Mesodermal cell (in vitro differentiated cells): ENCODE data around the gene NNAT.

Experiments used
- H3K27ac ChIP-seq: 2 replicates; pipeline ENCODE4 v1.7.0; 2013; ENCODE audit warnings: mild to moderate bottlenecking, low read depth, low read length, moderate library complexity; ENCODE audit not compliant: severe bottlenecking
- H3K36me3 ChIP-seq: 2 replicates; pipeline ENCODE4 v1.7.1; 2013; ENCODE audit warnings: mild to moderate bottlenecking, low read length, moderate library complexity; ENCODE audit not compliant: control insufficient read depth, insufficient read depth
- H3K4me1 ChIP-seq: one replicate; pipeline ENCODE4 v1.7.1; 2013; ENCODE audit warnings: mild to moderate bottlenecking, low read length; ENCODE audit not compliant: insufficient read depth, control insufficient read depth, poor library complexity, severe bottlenecking
- H3K4me3 ChIP-seq: 2 replicates; pipeline ENCODE4 v1.7.0; 2013; ENCODE audit warnings: low read length, control low read depth, mild to moderate bottlenecking; ENCODE audit not compliant: insufficient read depth, poor library complexity, severe bottlenecking; ENCODE audit errors: extremely low read depth
- H3K9me3 ChIP-seq: 2 replicates; pipeline ENCODE4 v1.7.1; 2013; ENCODE audit warnings: mild to moderate bottlenecking, low read length, moderate library complexity; ENCODE audit not compliant: control insufficient read depth
- WGBS, 2 experiments: methylation state at CpG; one replicate each; pipeline ENCODE4 v1.1.5; 2013; ENCODE audit warnings: missing lambda C conversion rate in 2 of 2; ENCODE audit not compliant: insufficient coverage in 2 of 2; 5-methylcytosine and 5-hydroxymethylcytosine counted together

NNAT gene

DNA sequence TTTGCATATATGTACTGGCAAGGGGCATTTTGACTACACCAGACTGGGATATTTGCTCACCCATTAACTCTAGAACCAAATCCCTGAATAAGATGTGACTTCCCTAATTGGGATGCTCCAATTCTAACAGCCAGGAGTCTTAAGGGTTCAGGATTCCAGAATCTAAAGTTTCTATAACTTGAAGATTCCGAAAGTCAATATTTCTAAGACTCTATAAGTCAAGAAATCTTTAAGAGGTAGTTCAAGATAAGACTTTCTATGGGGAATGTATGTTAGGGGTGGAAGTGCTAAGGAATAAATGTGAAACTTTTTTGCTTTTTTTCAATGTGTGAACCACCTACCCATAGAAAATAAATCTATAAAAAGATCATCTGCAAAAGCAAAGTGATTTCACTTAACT is 49.4 kb downstream of the NNAT start:
- no peak overlapping the region for H3K4me3 ChIP-seq
- no peaks in the 10 kb centered on the region for H3K9me3 ChIP-seq
- H3K27ac ChIP-seq, result no peak overlapping the region
- no peaks in the 10 kb centered on the region for H3K36me3 ChIP-seq
- no CpG with 5 or more reads among the region's 1 CpG for WGBS, 2 experiments
- peaks cover 10% of the 10 kb centered on the region for H3K4me1 ChIP-seq

DNA sequence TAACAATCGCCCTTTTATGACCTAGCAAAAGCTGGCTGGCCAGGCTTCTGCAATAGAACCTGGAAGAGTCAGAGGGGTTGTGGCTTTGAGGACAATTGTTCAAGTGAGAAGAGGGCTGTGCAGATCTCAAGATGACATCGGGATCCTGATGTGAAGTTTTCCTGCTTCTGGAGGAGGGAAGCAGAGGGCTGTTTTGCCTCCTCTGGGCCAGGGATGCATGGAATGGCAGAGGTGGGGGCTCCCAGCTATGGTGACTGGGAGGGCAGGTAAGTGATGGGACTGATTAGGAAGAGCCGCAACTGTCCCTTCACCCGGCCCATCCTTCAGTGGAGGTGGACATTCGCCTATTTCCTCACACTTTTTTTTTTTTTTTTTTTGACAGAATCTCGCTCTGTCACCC is 50.0 kb downstream of the NNAT start:
- Histone ChIP-seq H3K36me3 (no peaks in the 10 kb centered on the region), H3K4me3 (no peak overlapping the region), H3K27ac (no peak overlapping the region), H3K4me1 (peaks cover 7% of the 10 kb centered on the region), H3K9me3 (no peaks in the 10 kb centered on the region)
- WGBS, 2 experiments, result 84 to 88% methylated on average over 5 of the region's 6 CpGs
